Kidney epithelial cell (primary cell): ENCODE measurements around the gene ANKAR. TPM values are rescaled to one million over a fixed set of nuclear protein-coding genes. Genes with fewer than 3 reads are reported as not detected.

Experiments
- DNase-seq: peaks from one replicate; pipeline ENCODE4 v3.0.0-alpha.2; 2010; ENCODE audit warnings: low read depth
- H3K27me3 ChIP-seq: 2 replicates; pipeline ENCODE4 v1.6.0; 2011; ENCODE audit warnings: low read length; ENCODE audit not compliant: control insufficient read depth, insufficient read depth
- H3K36me3 ChIP-seq: 2 replicates; pipeline ENCODE4 v1.5.1; 2011; ENCODE audit warnings: low read length; ENCODE audit not compliant: control insufficient read depth, insufficient read depth
- H3K4me3 ChIP-seq: 2 replicates; pipeline ENCODE4 v1.5.1; 2011; ENCODE audit warnings: low read depth, mild to moderate bottlenecking, control low read depth, low read length
- CTCF ChIP-seq: IDR thresholded peaks from 2 replicates; pipeline ENCODE4 v1.5.1; 2011; ENCODE audit warnings: mild to moderate bottlenecking, moderate library complexity, low read length, control low read depth, inconsistent platforms; ENCODE audit not compliant: insufficient read depth, poor library complexity, severe bottlenecking
- total RNA-seq: library from RNA; depleted of rRNA; stranded (reverse); fragments of >200 nt; gene quantifications from 2 replicates; pipeline ENCODE4 v1.2.3, GENCODE V29; 2015

The ANKAR gene
- 3.3 and 3.8 TPM in 2 replicates for total RNA-seq

GRCh38 chr2:189674374-189675112 lies at the start of gene ANKAR:
TSS of gene ANKAR (plus strand) at chr2:189674670. CDS start at chr2:189676491, 1,821 bp downstream.
- peak; percentile 56 for DNase-seq
- Histone ChIP-seq H3K27me3 (no peaks in the 10 kb centered on the region), H3K36me3 (no peaks in the 10 kb centered on the region), H3K4me3 (peak within 1 kb of the TSS; percentile 79)
- peak; percentile 52 for TF ChIP-seq CTCF

- Histone ChIP-seq H3K36me3 (no peaks in the 10 kb centered on the region), H3K4me3 (no peak overlapping the region), H3K27me3 (no peaks in the 10 kb centered on the region)
- no peak for DNase-seq
- no peak for TF ChIP-seq CTCF
Measured at GRCh38 chr2:189625636-189626035, 48.8 kb upstream of the ANKAR start.

- no peak for DNase-seq
- Histone ChIP-seq H3K27me3 (no peaks in the 10 kb centered on the region), H3K36me3 (no peaks in the 10 kb centered on the region), H3K4me3 (no peak overlapping the region)
- TF ChIP-seq CTCF = no peak
Measured at GRCh38 chr2:189627789-189628188, 46.7 kb upstream of the ANKAR start.

GRCh38 chr2:189628817-189629530 lies 45.5 kb upstream of the ANKAR start:
- no peak for TF ChIP-seq CTCF
- DNase-seq = no peak
- no peak overlapping the region for H3K4me3 ChIP-seq

GRCh38 chr2:189629531-189630453 lies 44.7 kb upstream of the ANKAR start:
- no peak for TF ChIP-seq CTCF
- DNase-seq = no peak
- H3K36me3 ChIP-seq = no peaks in the 10 kb centered on the region
- H3K4me3 ChIP-seq = no peak overlapping the region
- no peaks in the 10 kb centered on the region for H3K27me3 ChIP-seq

More at GRCh38 chr2:189628817-189629530, 45.5 kb upstream of the ANKAR start:
- no peaks in the 10 kb centered on the region for H3K36me3 ChIP-seq
- no peaks in the 10 kb centered on the region for H3K27me3 ChIP-seq
